H1 (cell line): Measurements from ENCODE around the gene CNOT9. TPM values are rescaled to one million over a fixed set of nuclear protein-coding genes. Genes with fewer than 3 reads are reported as not detected.

ENCODE experiments used
- CTCF ChIA-PET: fragments of 300-600 bp; sonication (Branson Sonifier 250); formaldehyde crosslinking; loops from one replicate; lab custom pipeline; 2021; ENCODE audit not compliant: partially characterized antibody; lab: Charles Lee
- POLR2A ChIA-PET: fragments of 300-600 bp; sonication (Branson Sonifier 250); formaldehyde crosslinking; loops from one replicate; lab custom pipeline; 2021; ENCODE audit warnings: inconsistent platforms; ENCODE audit not compliant: partially characterized antibody; lab: Charles Lee
- DNase-seq, 2 experiments: peaks; one replicate each; pipeline versions ENCODE4 v3.0.0 to v3.0.0-alpha.2; 2010 to 2022; ENCODE audit warnings: low spot score in 2 of 2, low read depth in 1 of 2, mixed read lengths in 1 of 2
- FAIRE-seq: peaks from 2 replicates; lab custom pipeline; 2011; peaks lifted over from hg19 to GRCh38; lab: Jason Lieb, UNC
- H2AFZ ChIP-seq: 2 replicates; pipeline ENCODE4 v1.8.1; 2012; ENCODE audit warnings: low read length, inconsistent platforms
- H2AK5ac ChIP-seq: 2 replicates; pipeline ENCODE4 v1.6.1; 2013; ENCODE audit warnings: low read depth, low read length
- H2BK120ac ChIP-seq: replicated peaks from 2 replicates; pipeline ENCODE3; 2013; ENCODE audit warnings: low read depth, low read length, inconsistent platforms
- H2BK12ac ChIP-seq: 2 replicates; pipeline ENCODE4 v1.6.1; 2013; ENCODE audit warnings: low read depth, low read length
- H2BK15ac ChIP-seq: 2 replicates; pipeline ENCODE4 v1.6.1; 2013; ENCODE audit warnings: low read length
- H2BK20ac ChIP-seq: 2 replicates; pipeline ENCODE4 v1.6.1; 2013; ENCODE audit warnings: low read length
- H2BK5ac ChIP-seq: 2 replicates; pipeline ENCODE4 v1.6.1; 2013; ENCODE audit warnings: low read depth, low read length
- H3K14ac ChIP-seq: 2 replicates; pipeline ENCODE4 v1.6.1; 2013; ENCODE audit warnings: inconsistent platforms; ENCODE audit not compliant: insufficient read length
- H3K18ac ChIP-seq: 2 replicates; pipeline ENCODE4 v1.6.1; 2013; ENCODE audit warnings: low read length; ENCODE audit errors: extremely low read depth
- H3K23ac ChIP-seq: 2 replicates; pipeline ENCODE4 v1.6.1; 2013; ENCODE audit warnings: inconsistent platforms; ENCODE audit not compliant: insufficient read length
- H3K23me2 ChIP-seq: 2 replicates; pipeline ENCODE4 v1.6.1; 2013; ENCODE audit warnings: low read depth, low read length
- H3K27ac ChIP-seq: 2 replicates; pipeline ENCODE4 v1.6.1; 2011; ENCODE audit warnings: low read depth, low read length, inconsistent platforms
- H3K27me3 ChIP-seq, 4 experiments: replicated peaks in 1 of 4; 1 replicate in 1 of 4; 2 replicates in 3 of 4; pipeline versions ENCODE4 v1.6.1 to v1.8.1; 2011 to 2013; ENCODE audit warnings: low read length in 3 of 4, mild to moderate bottlenecking in 3 of 4, inconsistent platforms in 2 of 4, mixed read lengths in 2 of 4, moderate library complexity in 1 of 4; ENCODE audit not compliant: control insufficient read depth in 3 of 4, insufficient read depth in 3 of 4; ENCODE audit errors: extremely low read depth in 1 of 4
- H3K36me3 ChIP-seq, 4 experiments: 2 replicates each; pipeline versions ENCODE4 v1.6.1 to v1.8.1; 2011 to 2013; ENCODE audit warnings: mild to moderate bottlenecking in 4 of 4, low read length in 3 of 4, moderate library complexity in 2 of 4, control low read depth in 1 of 4, inconsistent platforms in 1 of 4; ENCODE audit not compliant: insufficient read depth in 4 of 4, control insufficient read depth in 2 of 4
- H3K4ac ChIP-seq: replicated peaks from 2 replicates; pipeline ENCODE3; 2013; ENCODE audit warnings: low read length, low read depth, mixed read lengths, inconsistent platforms; ENCODE audit not compliant: insufficient read length
- H3K4me1 ChIP-seq, 4 experiments: replicated peaks in 1 of 4; 1 replicate in 1 of 4; 2 replicates in 3 of 4; pipeline versions ENCODE4 v1.6.1 to v1.8.1; 2011 to 2013; ENCODE audit warnings: low read length in 3 of 4, inconsistent platforms in 2 of 4, mixed read lengths in 1 of 4; ENCODE audit not compliant: insufficient read depth in 4 of 4, control insufficient read depth in 3 of 4
- H3K4me2 ChIP-seq, 2 experiments: 2 replicates each; pipeline versions ENCODE4 v1.6.1 to v1.8.1; 2011 to 2013; ENCODE audit warnings: low read depth in 2 of 2, low read length in 2 of 2, control low read depth in 1 of 2, inconsistent platforms in 1 of 2, mild to moderate bottlenecking in 1 of 2; ENCODE audit not compliant: insufficient read depth in 1 of 2
- H3K4me3 ChIP-seq, 4 experiments: fragments of 200-600, 300-600 bp in 1 of 4; sonication (generic), shearing (Covaris generic), sonication (Bioruptor Twin) in 1 of 4; 2 replicates each; pipeline versions ENCODE4 v1.5.1 to v1.8.1; 2011 to 2016; ENCODE audit warnings: low read length in 4 of 4, low read depth in 3 of 4, control low read depth in 2 of 4, inconsistent platforms in 2 of 4, mild to moderate bottlenecking in 2 of 4, mixed read lengths in 1 of 4, moderate library complexity in 1 of 4; ENCODE audit not compliant: insufficient read depth in 2 of 4; ENCODE audit errors: extremely low read depth in 1 of 4
- H3K56ac ChIP-seq: replicated peaks from 2 replicates; pipeline ENCODE3; 2013; ENCODE audit warnings: low read depth, mild to moderate bottlenecking, mixed read lengths, low read length, inconsistent platforms; ENCODE audit not compliant: insufficient read length
- H3K79me1 ChIP-seq: 2 replicates; pipeline ENCODE4 v1.6.1; 2013; ENCODE audit warnings: low read depth, low read length, control low read depth
- H3K79me2 ChIP-seq, 2 experiments: 2 replicates each; pipeline versions ENCODE4 v1.6.1 to v1.8.1; 2012 to 2013; ENCODE audit warnings: low read length in 2 of 2, mild to moderate bottlenecking in 2 of 2, inconsistent platforms in 1 of 2; ENCODE audit not compliant: insufficient read depth in 2 of 2, control insufficient read depth in 1 of 2
- H3K9ac ChIP-seq, 4 experiments: replicated peaks in 1 of 4; 1 replicate in 1 of 4; 2 replicates in 3 of 4; pipeline versions ENCODE4 v1.6.1 to v1.8.1; 2011 to 2013; ENCODE audit warnings: low read depth in 3 of 4, low read length in 3 of 4, control low read depth in 2 of 4, mild to moderate bottlenecking in 2 of 4, moderate library complexity in 2 of 4, inconsistent platforms in 1 of 4; ENCODE audit errors: extremely low read depth in 1 of 4
- H3K9me3 ChIP-seq, 2 experiments: 2 replicates each; pipeline versions ENCODE4 v1.6.1 to v1.8.1; 2012 to 2013; ENCODE audit warnings: mild to moderate bottlenecking in 2 of 2, moderate library complexity in 2 of 2, control low read depth in 1 of 2, inconsistent platforms in 1 of 2, low read depth in 1 of 2, low read length in 1 of 2, mixed read lengths in 1 of 2; ENCODE audit not compliant: insufficient read depth in 2 of 2
- H4K20me1 ChIP-seq, 2 experiments: replicated peaks in 1 of 2; 2 replicates each; pipeline versions ENCODE3 to v1.8.1; 2011 to 2013; ENCODE audit warnings: inconsistent platforms in 2 of 2, low read length in 2 of 2, mild to moderate bottlenecking in 1 of 2; ENCODE audit not compliant: insufficient read depth in 2 of 2, control insufficient read depth in 1 of 2
- H4K5ac ChIP-seq: 2 replicates; pipeline ENCODE4 v1.6.1; 2013; ENCODE audit warnings: low read length, low read depth, mixed read lengths, inconsistent platforms; ENCODE audit not compliant: insufficient read length
- H4K8ac ChIP-seq: 2 replicates; pipeline ENCODE4 v1.8.0; 2013; ENCODE audit warnings: mild to moderate bottlenecking, moderate library complexity, low read length, inconsistent platforms; ENCODE audit not compliant: insufficient read depth; ENCODE audit errors: extremely low read depth
- H4K91ac ChIP-seq: replicated peaks from 2 replicates; pipeline ENCODE3; 2013; ENCODE audit warnings: low read length, mixed read lengths, inconsistent platforms; ENCODE audit not compliant: insufficient read length
- CTCF ChIP-seq, 3 experiments: IDR thresholded peaks; 1 replicate in 2 of 3; 2 replicates in 1 of 3; pipeline versions ENCODE4 v1.5.1 to v1.6.1; 2011; ENCODE audit warnings: low read length in 3 of 3, mild to moderate bottlenecking in 3 of 3, inconsistent platforms in 2 of 3, low read depth in 1 of 3, moderate library complexity in 1 of 3; ENCODE audit not compliant: insufficient read depth in 1 of 3; ENCODE audit errors: control extremely low read depth in 1 of 3
- RAD21 ChIP-seq, 2 experiments: IDR thresholded peaks in 1 of 2; conservative IDR thresholded peaks in 1 of 2; 2 replicates each; pipeline ENCODE4 v1.6.1; 2011; ENCODE audit warnings: low read depth in 2 of 2, low read length in 2 of 2, improper control_type of control experiment in 1 of 2, inconsistent platforms in 1 of 2, mild to moderate bottlenecking in 1 of 2, moderate library complexity in 1 of 2
- SUZ12 ChIP-seq: fragments of 200-600 bp; sonication (generic); IDR thresholded peaks from 2 replicates; pipeline ENCODE4 v1.6.1; 2012; ENCODE audit warnings: mild to moderate bottlenecking, inconsistent platforms, low read length, moderate library complexity, mixed read lengths
- WGBS, 2 experiments: shearing (Covaris generic) in 1 of 2; methylation state at CpG; one replicate each; pipeline versions ENCODE4 v1.1.6 to v1.1.7; 2013 to 2015; ENCODE audit warnings: low lambda C conversion rate in 2 of 2, mixed read lengths in 2 of 2, inconsistent platforms in 1 of 2, low coverage in 1 of 2, missing lambda C conversion rate in 1 of 2; ENCODE audit not compliant: insufficient replicate concordance in 2 of 2, insufficient coverage in 1 of 2, insufficient read length in 1 of 2; ENCODE audit errors: extremely low coverage in 1 of 2, missing lambda C conversion rate in 1 of 2; 5-methylcytosine and 5-hydroxymethylcytosine counted together
- polyA plus RNA-seq, 7 experiments: library from polyadenylated mRNA; depleted of rRNA in 3 of 7; stranded (reverse) in 5 of 7; unstranded in 2 of 7; fragments of >200 nt in 5 of 7; fragments of 200-250 nt in 2 of 7; gene quantifications; 1 replicate in 5 of 7; 2 replicates in 1 of 7; 4 replicates in 1 of 7; pipeline versions ENCODE4 v1.2.1 to v1.2.3, GENCODE V29; 2011 to 2013; ENCODE audit warnings: missing spikeins in 2 of 7, mixed read lengths in 2 of 7
- total RNA-seq: library from RNA; stranded (reverse); fragmentation: NEBNext Ultra II Directional; extraction: Animal tissue kit (Norgen Biotek cat#: 25700); gene quantifications from 2 replicates; pipeline ENCODE4 v1.2.1, GENCODE V29; 2021

Gene CNOT9
- total and polyA plus RNA-seq, 2 of the 8 experiments (the other 6 are each of a cell fraction or from before 2014, with no cell fraction given): 79.3 to 81.2 TPM

GRCh38 chr2:218618102-218618860, 49.6 kb downstream of the CNOT9 start:
- Histone ChIP-seq H2AK5ac (no peak overlapping the region), H3K79me2 (no peaks in the 10 kb centered on the region), H3K23me2 (no peaks in the 10 kb centered on the region), H3K4me2 (no peak overlapping the region), H4K8ac (no peak overlapping the region), H3K9ac (no peak overlapping the region), H3K4me3 (no peak overlapping the region), H2BK15ac (no peak overlapping the region), H4K5ac (no peak overlapping the region), H3K18ac (no peak overlapping the region), H2BK12ac (no peak overlapping the region), H3K4ac (peak overlapping the region; percentile 60), H2BK20ac (no peak overlapping the region), H4K91ac (no peak overlapping the region), H2AFZ (no peak overlapping the region), H3K79me1 (no peaks in the 10 kb centered on the region), H4K20me1 (no peaks in the 10 kb centered on the region), H3K56ac (no peak overlapping the region), H2BK5ac (no peak overlapping the region), H3K14ac (no peak overlapping the region), H3K36me3 (no peaks in the 10 kb centered on the region), H3K4me1 (no peaks in the 10 kb centered on the region; a peak in 1 of 7 replicates), H3K27ac (no peak overlapping the region), H3K9me3 (no peaks in the 10 kb centered on the region), H2BK120ac (no peak overlapping the region), H3K27me3 (no peaks in the 10 kb centered on the region), H3K23ac (no peak overlapping the region)
- POLR2A ChIA-PET: no interaction called here
- WGBS, 2 experiments: 91% methylated on average over 7 of the region's 9 CpGs; no CpG with 5 or more reads in 1 of the 2 experiments
- TF ChIP-seq SUZ12: no peak
- peak; percentile 7 to 30 (median 9); a peak in 3 of 4 replicates for TF ChIP-seq CTCF (IDR thresholded peaks at IDR 0.05; ENCODE audit: control extremely low read depth in 1 of 3, insufficient read depth in 1 of 3, low read depth in 1 of 3, low read length in 3 of 3)
- TF ChIP-seq RAD21 (IDR thresholded peaks at IDR 0.05 in 1 of 2, conservative IDR thresholded peaks at IDR 0.05 in 1 of 2; ENCODE audit: low read depth in 2 of 2, low read length in 2 of 2): peak; percentile 36 to 46
- FAIRE-seq (no peak), DNase-seq (no peak)
- CTCF ChIA-PET: interaction anchor here (0.8 to 2.9 kb wide), 5 partner anchors 10 to 31 kb away, joined by 3 to 13 read pairs (median 3); partner anchors contain the start of gene PLCD4
